Activated CD8-positive, alpha-beta memory T cell treated with anti-CD3 and anti-CD28 coated beads, Interleukin-2, amount 50 U/mL, for 24 hours (primary cell): ENCODE results near the gene TRIP6.
"Not testable (repeated sequence)": the region's sequence is repeated elsewhere in the genome, so short reads cannot be mapped to it uniquely, and the experiment has no call there.

ENCODE experiments used
- DNase-seq: peaks from one replicate; pipeline ENCODE4 v3.0.0-alpha.2; 2020; ENCODE audit errors: extremely low read depth

TRIP6 gene

GRCh38 chr7:100890653-100891567 lies 23.7 kb downstream of the TRIP6 start:
- no peak for DNase-seq

GRCh38 chr7:100891568-100892247 lies 24.5 kb downstream of the TRIP6 start:
- DNase-seq: no peak

GRCh38 chr7:100892364-100893317 lies 25.5 kb downstream of the TRIP6 start:
- DNase-seq: no peak

GRCh38 chr7:100893318-100893895 lies 26.2 kb downstream of the TRIP6 start:
- no peak for DNase-seq

- no peak for DNase-seq
These were observed 26.9 kb downstream of the TRIP6 start for GRCh38 chr7:100893910-100894721.

- no peak for DNase-seq
These were observed 27.9 kb downstream of the TRIP6 start for GRCh38 chr7:100894860-100895700.

GRCh38 chr7:100895701-100895955 lies 28.4 kb downstream of the TRIP6 start, which contains the start of gene ACHE:
Gene ACHE (minus strand): TSS chr7:100895888. CDS start chr7:100894232, 1,656 bp downstream.
- no peak for DNase-seq

- DNase-seq: no peak
These were observed 29.0 kb downstream of the TRIP6 start for GRCh38 chr7:100895956-100896731.

- no peak for DNase-seq
These were observed 29.8 kb downstream of the TRIP6 start for GRCh38 chr7:100896732-100897608.

GRCh38 chr7:100897772-100898454 lies 30.7 kb downstream of the TRIP6 start:
- no peak for DNase-seq

GRCh38 chr7:100899432-100899831 lies 32.2 kb downstream of the TRIP6 start:
- no peak for DNase-seq

GRCh38 chr7:100900978-100901377 lies 33.8 kb downstream of the TRIP6 start:
- no peak for DNase-seq

GRCh38 chr7:100901921-100902332 lies 34.7 kb downstream of the TRIP6 start:
- no peak for DNase-seq

GRCh38 chr7:100902638-100903037 lies 35.5 kb downstream of the TRIP6 start:
- DNase-seq: no peak

GRCh38 chr7:100908512-100908911 lies 41.3 kb downstream of the TRIP6 start:
- no peak for DNase-seq

GRCh38 chr7:100910443-100910842 lies 43.3 kb downstream of the TRIP6 start:
- not testable (repeated sequence) for DNase-seq

GRCh38 chr7:100911484-100911883 lies 44.3 kb downstream of the TRIP6 start:
- no peak for DNase-seq
